NCI-H2227 treated with DMSO at 0.1 percent for 48 hours (cell line): ENCODE measurements around the gene ULK1.

Experiments
- DNase-seq: peaks from one replicate; lab custom pipeline; 2025; lab: John Stamatoyannopoulos, UW

The ULK1 gene

GRCh38 chr12:131892711-131893604 lies 1.5 kb upstream of the ULK1 start:
- DNase-seq, result peak; percentile 8

GRCh38 chr12:131893605-131894312 lies 663 bp upstream of the ULK1 start:
- DNase-seq, result peak; percentile 9

- DNase-seq, result no peak
Measured at GRCh38 chr12:131894981-131895639, 688 bp downstream of the ULK1 start.

GRCh38 chr12:131895640-131896079 lies 1.2 kb downstream of the ULK1 start:
- DNase-seq, result no peak

- peak; percentile 45 for DNase-seq
Measured at GRCh38 chr12:131896080-131896810, 1.8 kb downstream of the ULK1 start.

GRCh38 chr12:131896811-131897270 lies 2.4 kb downstream of the ULK1 start:
- no peak for DNase-seq

DNA sequence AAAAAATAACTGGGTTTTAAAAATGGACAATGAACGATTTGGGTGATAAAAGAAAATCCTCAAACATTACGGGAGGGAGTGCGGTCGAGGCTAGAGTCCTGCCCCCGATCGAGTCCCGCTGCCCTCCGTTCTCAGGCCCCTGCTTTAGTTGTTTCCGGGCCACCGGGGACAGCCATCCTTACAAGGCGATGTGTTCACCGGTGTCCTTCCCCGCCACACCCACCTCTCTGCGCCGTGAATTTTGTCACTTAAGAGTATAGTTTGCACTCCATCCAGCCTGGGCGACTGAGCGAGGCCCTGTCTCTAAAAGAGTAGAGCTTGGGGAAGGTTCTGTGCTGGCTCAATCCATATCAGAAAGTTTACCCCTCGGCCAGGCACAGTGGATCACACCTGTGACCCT lies 2.9 kb downstream of the ULK1 start:
- no peak for DNase-seq

GRCh38 chr12:131897875-131898274 lies 3.5 kb downstream of the ULK1 start:
- DNase-seq, result no peak

DNA sequence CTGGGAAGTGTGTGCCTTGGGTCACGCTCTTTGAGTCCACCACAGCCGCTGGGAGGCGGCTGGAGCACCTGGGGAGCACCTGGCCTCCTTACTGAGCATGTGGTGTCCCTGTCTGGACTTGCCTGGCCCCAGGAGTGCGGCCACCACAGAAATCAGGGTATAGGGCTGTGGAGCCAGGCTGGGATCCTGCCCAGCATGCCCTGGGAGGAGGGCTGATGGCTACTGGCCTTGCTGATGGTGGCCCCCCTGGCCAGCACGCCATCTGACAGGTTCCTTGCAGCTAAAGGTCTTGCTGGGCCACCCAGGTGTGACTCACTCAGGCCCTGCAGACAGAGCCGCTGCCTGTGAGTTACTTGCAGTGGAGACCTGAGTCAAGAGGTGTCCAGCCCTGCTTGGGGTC lies 6.0 kb downstream of the ULK1 start:
- DNase-seq, result no peak

DNA sequence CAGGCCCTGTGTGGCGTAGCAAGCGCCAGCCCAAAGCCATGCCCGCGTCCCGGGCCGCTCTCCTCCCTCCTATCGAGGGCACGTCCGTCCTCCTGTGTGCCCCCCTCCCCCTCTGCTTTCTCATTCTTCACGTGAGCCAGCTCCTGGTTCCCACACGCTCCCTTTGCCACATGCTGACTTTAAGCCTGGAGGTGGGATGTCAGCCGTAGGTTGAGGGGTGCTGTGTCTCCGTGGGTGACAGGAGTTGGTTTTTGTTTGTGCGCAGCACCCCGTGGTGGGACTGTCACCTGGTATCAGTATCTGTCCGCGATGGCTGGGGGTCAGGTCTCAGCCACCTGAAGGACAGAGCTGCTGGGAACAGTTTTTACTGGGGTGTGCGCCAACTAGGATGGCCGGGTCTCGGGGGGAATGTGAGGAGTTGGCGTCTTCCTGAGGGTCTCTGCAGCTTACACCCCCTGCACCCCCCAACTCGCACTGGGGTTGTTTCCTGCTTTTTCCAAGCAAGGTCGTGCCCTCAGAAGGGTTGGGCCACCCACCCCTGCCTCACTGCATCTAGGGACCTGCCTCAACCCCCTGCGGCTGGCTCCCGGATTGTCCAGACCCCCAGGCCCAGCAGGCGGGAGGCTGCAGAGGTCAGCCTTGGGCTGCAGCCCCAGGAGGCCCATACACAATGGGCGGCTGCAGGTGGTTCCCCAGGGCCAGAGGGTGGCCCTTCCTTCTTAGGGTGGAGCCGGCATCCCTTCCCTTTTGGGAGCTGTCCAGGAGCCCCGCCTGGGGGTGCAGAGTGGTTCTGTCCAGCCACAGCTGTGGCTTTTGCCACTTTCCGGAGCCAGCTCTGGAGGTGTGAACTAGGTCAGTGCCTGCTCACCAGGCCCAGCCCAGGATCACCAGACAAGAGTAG lies 7.3 kb downstream of the ULK1 start:
- DNase-seq, result no peak

- DNase-seq, result no peak
Measured at GRCh38 chr12:131902332-131903241, 8.2 kb downstream of the ULK1 start.

DNA sequence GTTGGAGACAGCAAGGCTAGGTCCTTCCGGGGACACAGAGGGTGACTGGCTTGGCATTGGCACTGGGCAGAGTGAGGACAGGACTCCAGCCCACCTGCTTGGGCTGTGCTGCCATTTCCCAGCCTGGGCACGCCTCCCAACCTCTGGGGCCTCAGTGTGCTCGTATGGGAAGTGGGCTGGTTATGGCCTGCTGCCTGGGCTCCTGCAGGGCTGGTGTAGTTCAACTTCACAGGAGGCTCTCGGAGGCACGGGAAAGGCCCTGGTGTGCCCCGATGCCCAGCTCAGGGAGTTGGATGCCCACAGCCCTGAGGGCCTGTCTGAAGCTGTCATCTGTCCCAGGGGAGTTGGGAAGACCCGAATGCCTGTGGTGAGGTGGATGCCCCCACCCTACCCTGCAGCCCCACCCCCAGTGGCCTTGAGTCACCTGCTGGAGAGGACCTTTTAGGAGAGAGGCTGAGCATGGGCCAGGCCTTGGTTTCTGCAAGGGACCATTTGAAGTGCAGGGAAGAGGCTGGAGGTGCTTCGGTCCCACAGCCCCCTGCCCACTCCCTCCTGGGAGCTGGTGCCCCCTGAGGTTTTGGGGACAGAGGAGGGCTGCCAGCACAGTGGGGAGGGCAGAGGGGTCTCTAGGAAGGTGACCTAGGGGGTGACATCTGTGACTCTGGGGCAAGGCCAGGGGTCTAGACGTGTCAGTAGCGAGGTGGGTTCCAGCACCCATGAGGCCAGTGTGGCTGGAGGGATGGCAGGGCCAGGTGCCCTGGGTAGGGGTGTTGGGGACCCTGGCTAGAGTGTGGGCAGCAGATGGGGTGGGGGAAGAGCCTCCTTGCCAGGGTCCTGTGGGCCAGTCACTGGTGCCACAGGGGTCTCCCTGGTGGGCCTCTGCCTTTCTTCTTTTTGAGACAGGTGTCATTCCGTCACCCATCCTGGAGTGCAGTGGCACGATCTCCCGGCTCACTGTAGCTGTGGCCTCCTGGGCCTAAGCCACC lies 9.1 kb downstream of the ULK1 start:
- DNase-seq, result no peak

DNA sequence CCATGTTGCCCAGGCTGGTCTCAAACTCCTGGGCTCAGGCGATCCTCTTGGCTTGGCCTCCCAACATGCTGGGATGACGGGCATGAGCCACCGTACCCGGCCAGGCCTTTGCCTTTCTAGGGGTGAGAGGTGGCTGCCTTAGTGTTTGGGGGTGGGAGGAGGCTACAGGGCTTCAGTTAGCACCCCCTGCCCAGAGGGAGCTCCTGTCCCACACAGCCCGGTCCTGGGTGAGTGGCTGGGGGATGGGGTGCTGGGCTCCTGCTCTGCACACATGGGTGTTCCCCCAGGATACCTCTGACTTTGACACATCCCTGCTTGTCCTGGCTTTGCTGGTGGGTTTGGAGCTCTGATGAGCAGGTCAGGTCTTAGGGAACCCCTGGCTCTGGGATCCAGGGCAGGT lies 9.9 kb downstream of the ULK1 start:
- no peak for DNase-seq

- DNase-seq, result no peak
Measured at GRCh38 chr12:131905081-131905629, 10.7 kb downstream of the ULK1 start.

DNA sequence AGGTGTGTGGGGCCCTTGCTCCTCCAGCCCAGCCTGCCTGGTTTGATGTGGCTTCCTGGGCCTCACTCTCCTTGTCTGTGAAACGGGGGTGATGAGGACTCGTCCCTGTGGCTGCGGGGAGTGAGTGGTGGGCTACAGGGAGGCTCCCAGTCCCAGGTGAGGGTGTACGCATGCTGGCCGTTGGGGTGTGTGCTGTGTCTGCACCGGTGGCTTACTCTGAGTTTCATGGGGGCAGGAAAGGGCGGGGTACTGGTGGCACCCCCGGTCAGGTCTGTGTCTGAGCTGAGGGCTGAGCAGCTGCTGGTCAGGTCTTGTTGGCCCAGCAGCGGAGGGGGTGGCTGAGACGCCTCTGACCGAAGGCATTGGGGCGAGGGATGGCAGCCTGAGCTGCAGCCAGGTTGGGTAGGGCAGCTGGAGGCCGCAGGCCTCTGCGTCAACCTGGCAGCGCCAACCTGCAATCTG lies 11.2 kb downstream of the ULK1 start:
- DNase-seq, result no peak

- DNase-seq, result no peak
Measured at GRCh38 chr12:131907379-131908091, 13.1 kb downstream of the ULK1 start.
